SH-SY5Y (cell line): ENCODE results near the gene SFXN4.

ENCODE experiments used
- GATA2 ChIP-seq: IDR thresholded peaks from 2 replicates; pipeline ENCODE4 v1.6.1; 2011; ENCODE audit warnings: mild to moderate bottlenecking, low read depth, low read length
- GATA3 ChIP-seq: IDR thresholded peaks from 2 replicates; pipeline ENCODE4 v1.6.1; 2011; ENCODE audit warnings: low read depth, mild to moderate bottlenecking, low read length, moderate library complexity

GRCh38 chr10:119105155-119105554 is 60.4 kb downstream of the SFXN4 start:
- no peak for TF ChIP-seq GATA3
- no peak for TF ChIP-seq GATA2
